Measurements from ENCODE around the gene USP10.

USP10 gene, protein sequence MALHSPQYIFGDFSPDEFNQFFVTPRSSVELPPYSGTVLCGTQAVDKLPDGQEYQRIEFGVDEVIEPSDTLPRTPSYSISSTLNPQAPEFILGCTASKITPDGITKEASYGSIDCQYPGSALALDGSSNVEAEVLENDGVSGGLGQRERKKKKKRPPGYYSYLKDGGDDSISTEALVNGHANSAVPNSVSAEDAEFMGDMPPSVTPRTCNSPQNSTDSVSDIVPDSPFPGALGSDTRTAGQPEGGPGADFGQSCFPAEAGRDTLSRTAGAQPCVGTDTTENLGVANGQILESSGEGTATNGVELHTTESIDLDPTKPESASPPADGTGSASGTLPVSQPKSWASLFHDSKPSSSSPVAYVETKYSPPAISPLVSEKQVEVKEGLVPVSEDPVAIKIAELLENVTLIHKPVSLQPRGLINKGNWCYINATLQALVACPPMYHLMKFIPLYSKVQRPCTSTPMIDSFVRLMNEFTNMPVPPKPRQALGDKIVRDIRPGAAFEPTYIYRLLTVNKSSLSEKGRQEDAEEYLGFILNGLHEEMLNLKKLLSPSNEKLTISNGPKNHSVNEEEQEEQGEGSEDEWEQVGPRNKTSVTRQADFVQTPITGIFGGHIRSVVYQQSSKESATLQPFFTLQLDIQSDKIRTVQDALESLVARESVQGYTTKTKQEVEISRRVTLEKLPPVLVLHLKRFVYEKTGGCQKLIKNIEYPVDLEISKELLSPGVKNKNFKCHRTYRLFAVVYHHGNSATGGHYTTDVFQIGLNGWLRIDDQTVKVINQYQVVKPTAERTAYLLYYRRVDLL

GRCh38 chr16:84699712-84700445 lies at the start of gene USP10:
TSS of gene USP10 (plus strand) at chr16:84700000. CDS start at chr16:84700091, 91 bp downstream.
- H3K4me3 ChIP-seq, result peak within 1 kb of the TSS; percentile 76
- no peaks in the 10 kb centered on the region; the same call in 1 of the 2 replicates for H3K36me3 ChIP-seq (replicated peaks)
- in situ Hi-C loops (cut with MboI; ENCODE audit: low sequenced_read_pairs), result no loop called here
- peaks cover 2% of the 10 kb centered on the region; the same call in 1 of the 2 replicates for H3K9me3 ChIP-seq
- DNase-seq (ENCODE audit: low spot score in 2 of 2), result peak; percentile 77 to 87
- peaks cover 26% of the 10 kb centered on the region for H3K4me1 ChIP-seq
- no peaks in the 10 kb centered on the region for H3K27me3 ChIP-seq (ENCODE audit: low read depth)

- DNase-seq (ENCODE audit: low spot score in 2 of 2), result no peak
- in situ Hi-C loops (cut with MboI; ENCODE audit: low sequenced_read_pairs), result no loop called here
- Histone ChIP-seq H3K4me3 (no peak overlapping the region), H3K27me3 (ENCODE audit: low read depth) (no peaks in the 10 kb centered on the region), H3K4me1 (peaks cover 11% of the 10 kb centered on the region), H3K9me3 (no peaks in the 10 kb centered on the region), H3K36me3 (replicated peaks) (peaks cover 16% of the 10 kb centered on the region)
Measured at GRCh38 chr16:84650062-84650991, 49.5 kb upstream of the USP10 start.

- no peak for DNase-seq (ENCODE audit: low spot score in 2 of 2)
- Histone ChIP-seq H3K36me3 (replicated peaks) (peaks cover 23% of the 10 kb centered on the region), H3K4me1 (peaks cover 10% of the 10 kb centered on the region), H3K27me3 (ENCODE audit: low read depth) (no peaks in the 10 kb centered on the region), H3K4me3 (no peak overlapping the region), H3K9me3 (no peaks in the 10 kb centered on the region)
- in situ Hi-C loops (cut with MboI; ENCODE audit: low sequenced_read_pairs), result no loop called here
Measured at GRCh38 chr16:84652566-84652965, 47.2 kb upstream of the USP10 start.

DNA sequence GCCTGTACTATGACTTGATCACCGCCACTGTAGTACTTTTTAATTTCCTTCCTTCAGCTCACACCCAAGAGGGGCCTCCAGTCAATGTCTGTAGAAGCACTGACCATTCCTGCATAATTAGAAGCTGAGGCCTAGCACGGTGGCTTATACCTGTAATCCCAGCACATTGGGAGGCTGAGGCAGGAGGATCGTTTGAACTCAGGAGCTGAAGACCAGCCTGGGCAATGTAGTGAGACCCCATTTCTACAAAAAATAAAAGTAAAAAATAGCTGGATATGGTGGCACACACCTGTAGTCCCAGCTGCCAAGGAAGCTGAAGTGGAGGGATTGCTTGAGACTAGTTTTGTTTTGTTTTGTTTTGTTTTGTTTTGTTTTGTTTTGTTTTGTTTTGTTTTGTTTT lies 45.6 kb upstream of the USP10 start:
- Histone ChIP-seq H3K27me3 (ENCODE audit: low read depth) (no peaks in the 10 kb centered on the region), H3K4me3 (no peak overlapping the region), H3K36me3 (replicated peaks) (peaks cover 34% of the 10 kb centered on the region), H3K4me1 (peaks cover 4% of the 10 kb centered on the region), H3K9me3 (no peaks in the 10 kb centered on the region)
- in situ Hi-C loops (cut with MboI; ENCODE audit: low sequenced_read_pairs), result no loop called here
- no peak for DNase-seq (ENCODE audit: low spot score in 2 of 2)

- in situ Hi-C loops (cut with MboI; ENCODE audit: low sequenced_read_pairs), result no loop called here
- H3K36me3 ChIP-seq (replicated peaks), result peaks cover 41% of the 10 kb centered on the region
- no peak for DNase-seq (ENCODE audit: low spot score in 2 of 2)
Measured at GRCh38 chr16:84654998-84655397, 44.8 kb upstream of the USP10 start.

GRCh38 chr16:84656649-84657048 lies 43.2 kb upstream of the USP10 start:
- H3K36me3 ChIP-seq (replicated peaks), result peaks cover 41% of the 10 kb centered on the region
- DNase-seq (ENCODE audit: low spot score in 2 of 2), result no peak
- no peak overlapping the region for H3K4me3 ChIP-seq
- H3K9me3 ChIP-seq, result no peaks in the 10 kb centered on the region
- H3K4me1 ChIP-seq, result no peaks in the 10 kb centered on the region
- in situ Hi-C loops (cut with MboI; ENCODE audit: low sequenced_read_pairs), result no loop called here
- no peaks in the 10 kb centered on the region for H3K27me3 ChIP-seq (ENCODE audit: low read depth)

More at GRCh38 chr16:84654998-84655397, 44.8 kb upstream of the USP10 start:
- Histone ChIP-seq H3K27me3 (ENCODE audit: low read depth) (no peaks in the 10 kb centered on the region), H3K9me3 (no peaks in the 10 kb centered on the region), H3K4me1 (no peaks in the 10 kb centered on the region), H3K4me3 (no peak overlapping the region)

- Histone ChIP-seq H3K4me1 (no peaks in the 10 kb centered on the region), H3K4me3 (no peak overlapping the region), H3K36me3 (replicated peaks) (peaks cover 43% of the 10 kb centered on the region), H3K27me3 (ENCODE audit: low read depth) (no peaks in the 10 kb centered on the region), H3K9me3 (no peaks in the 10 kb centered on the region)
- in situ Hi-C loops (cut with MboI; ENCODE audit: low sequenced_read_pairs), result no loop called here
- no peak for DNase-seq (ENCODE audit: low spot score in 2 of 2)
Measured at GRCh38 chr16:84657229-84657837, 42.5 kb upstream of the USP10 start.

DNA sequence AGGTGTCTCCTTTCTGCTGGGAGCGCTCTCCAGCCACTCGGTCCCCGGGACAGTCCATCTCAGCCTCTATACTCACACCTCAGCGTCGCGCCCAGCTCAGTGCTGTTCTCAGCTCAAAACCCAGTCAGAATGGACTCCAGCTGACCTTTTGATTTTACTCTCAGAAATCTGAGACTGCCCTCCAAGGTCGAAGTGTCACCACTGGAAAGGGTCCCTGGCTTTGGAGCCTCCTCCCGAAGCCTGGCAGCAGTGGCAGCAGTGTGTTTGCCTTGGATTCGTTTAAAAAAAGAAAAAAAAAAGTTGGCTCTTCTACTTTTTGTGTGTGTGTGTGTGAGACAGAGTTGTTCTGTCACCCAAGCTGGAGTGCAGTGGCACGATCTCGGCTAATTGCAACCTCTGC lies 41.1 kb upstream of the USP10 start:
- in situ Hi-C loops (cut with MboI; ENCODE audit: low sequenced_read_pairs), result no loop called here
- Histone ChIP-seq H3K27me3 (ENCODE audit: low read depth) (no peaks in the 10 kb centered on the region), H3K4me1 (no peaks in the 10 kb centered on the region), H3K4me3 (no peak overlapping the region), H3K36me3 (replicated peaks) (peaks cover 43% of the 10 kb centered on the region), H3K9me3 (no peaks in the 10 kb centered on the region)
- DNase-seq (ENCODE audit: low spot score in 2 of 2), result no peak

DNA sequence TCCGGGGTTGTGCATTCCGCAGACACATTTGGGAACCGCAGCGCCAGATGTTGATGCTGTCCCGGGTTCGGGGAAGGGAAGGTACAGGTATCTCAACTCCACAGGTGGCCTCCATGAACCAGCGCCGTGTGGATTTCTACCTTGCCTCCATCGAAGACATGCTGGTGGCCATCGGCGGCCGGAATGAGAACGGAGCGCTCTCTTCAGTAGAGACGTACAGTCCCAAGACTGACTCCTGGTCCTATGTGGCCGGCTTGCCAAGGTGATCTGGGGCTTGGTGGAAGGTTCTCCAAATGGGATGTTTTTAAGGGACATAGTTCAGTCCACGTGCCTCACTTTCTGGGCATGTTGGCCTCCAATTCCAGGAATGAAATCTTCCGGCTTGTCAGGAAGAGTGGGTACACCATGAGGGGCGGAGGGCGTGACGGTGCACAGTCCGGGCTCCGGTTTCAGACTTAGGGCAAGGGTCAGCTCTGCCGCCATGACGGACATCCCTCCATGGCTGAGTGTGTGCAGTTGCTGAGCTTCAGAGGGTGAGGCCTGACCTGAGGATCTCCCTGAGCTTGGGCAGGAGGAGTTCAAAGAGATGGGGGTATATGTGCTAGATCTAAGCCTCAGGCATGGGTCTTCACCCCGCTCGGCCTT lies 40.0 kb upstream of the USP10 start:
- Histone ChIP-seq H3K4me1 (no peaks in the 10 kb centered on the region), H3K4me3 (no peak overlapping the region), H3K27me3 (ENCODE audit: low read depth) (no peaks in the 10 kb centered on the region), H3K36me3 (replicated peaks) (peaks cover 43% of the 10 kb centered on the region), H3K9me3 (no peaks in the 10 kb centered on the region)
- in situ Hi-C loops (cut with MboI; ENCODE audit: low sequenced_read_pairs), result no loop called here
- DNase-seq (ENCODE audit: low spot score in 2 of 2), result no peak

DNA sequence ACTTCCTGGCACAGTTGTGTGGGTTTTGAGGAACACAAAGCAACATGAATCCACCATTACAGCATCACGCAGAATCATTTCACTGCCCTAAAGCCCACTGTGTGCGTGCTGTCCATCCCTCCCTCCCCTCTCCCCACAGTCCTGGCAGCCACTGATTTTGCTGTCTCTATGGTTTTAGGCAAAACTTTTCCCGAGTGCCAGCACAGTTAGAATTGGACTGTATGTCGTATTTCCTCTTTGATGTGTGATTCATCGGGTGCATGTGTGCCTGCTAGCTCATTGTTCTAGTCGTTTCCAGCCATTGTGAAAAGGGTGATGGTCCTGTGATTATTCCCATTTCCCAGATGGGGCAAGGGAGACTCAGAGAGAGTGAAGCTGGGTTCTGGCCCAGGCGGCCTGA lies 38.8 kb upstream of the USP10 start:
- H3K9me3 ChIP-seq, result no peaks in the 10 kb centered on the region
- no peak overlapping the region for H3K4me3 ChIP-seq
- H3K36me3 ChIP-seq (replicated peaks), result peaks cover 43% of the 10 kb centered on the region
- no peaks in the 10 kb centered on the region for H3K4me1 ChIP-seq
- no peaks in the 10 kb centered on the region for H3K27me3 ChIP-seq (ENCODE audit: low read depth)
- in situ Hi-C loops (cut with MboI; ENCODE audit: low sequenced_read_pairs), result no loop called here
- DNase-seq (ENCODE audit: low spot score in 2 of 2), result no peak

GRCh38 chr16:84661418-84662060 lies 38.3 kb upstream of the USP10 start:
- Histone ChIP-seq H3K27me3 (ENCODE audit: low read depth) (no peaks in the 10 kb centered on the region), H3K9me3 (no peaks in the 10 kb centered on the region), H3K4me3 (no peak overlapping the region), H3K4me1 (no peaks in the 10 kb centered on the region), H3K36me3 (replicated peaks) (peaks cover 43% of the 10 kb centered on the region)
- DNase-seq (ENCODE audit: low spot score in 2 of 2), result no peak
- in situ Hi-C loops (cut with MboI; ENCODE audit: low sequenced_read_pairs), result no loop called here

DNA sequence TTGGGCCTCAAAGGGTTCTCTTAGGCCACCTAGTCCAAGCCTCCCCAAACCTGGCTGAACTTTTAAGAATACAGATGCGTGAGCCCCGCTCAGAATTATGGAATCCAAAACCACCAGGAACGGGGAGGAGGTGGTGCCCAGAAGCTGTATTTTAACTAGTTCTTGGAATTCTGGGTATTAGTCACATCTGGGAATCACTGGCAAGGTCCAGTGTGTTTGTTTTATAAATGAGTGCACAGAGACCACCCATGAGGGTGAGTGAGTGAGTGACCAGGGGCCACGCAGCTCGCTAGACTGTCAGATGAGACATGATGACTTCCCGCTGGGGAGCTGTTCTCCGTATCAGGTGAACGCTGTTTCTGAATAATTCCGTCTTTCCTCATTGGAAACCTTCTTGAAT lies 37.3 kb upstream of the USP10 start:
- H3K36me3 ChIP-seq (replicated peaks), result peaks cover 37% of the 10 kb centered on the region
- in situ Hi-C loops (cut with MboI; ENCODE audit: low sequenced_read_pairs), result no loop called here
- no peaks in the 10 kb centered on the region for H3K9me3 ChIP-seq
- peaks cover 6% of the 10 kb centered on the region for H3K4me1 ChIP-seq
- no peaks in the 10 kb centered on the region for H3K27me3 ChIP-seq (ENCODE audit: low read depth)
- DNase-seq (ENCODE audit: low spot score in 2 of 2), result no peak
- H3K4me3 ChIP-seq, result no peak overlapping the region
